Epithelial cell of prostate (primary cell): ENCODE data around the gene ACTA2.

Source experiments
- DNase-seq: peaks from one replicate; pipeline ENCODE4 v3.0.0-alpha.2; 2011; ENCODE audit warnings: low read depth, low spot score
- H3K27ac ChIP-seq: fragments of 450-650 bp; 2 replicates; pipeline ENCODE4 v1.5.1; 2017; ENCODE audit warnings: mild to moderate bottlenecking

The ACTA2 gene

DNA sequence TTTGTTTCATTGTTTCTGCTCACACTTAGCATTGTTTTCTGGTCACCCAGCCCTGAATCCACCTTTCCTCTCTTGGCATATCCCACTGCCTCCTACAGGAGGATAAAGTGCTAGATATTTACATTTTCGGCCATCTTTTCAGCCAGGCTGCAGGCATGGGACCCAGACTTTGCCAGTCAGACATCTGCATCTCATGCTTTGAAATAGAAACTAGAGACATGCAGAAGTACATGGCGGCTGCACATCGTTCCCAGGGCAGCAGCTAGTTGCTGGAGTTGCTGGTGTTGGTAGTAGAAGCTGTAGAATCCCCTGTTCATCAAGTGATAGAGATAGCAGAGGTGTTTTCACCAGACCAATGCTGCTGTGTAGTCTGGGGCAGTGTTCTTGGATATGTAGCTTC lies 53.8 kb downstream of the ACTA2 start:
- H3K27ac ChIP-seq, result no peak overlapping the region
- no peak for DNase-seq

DNA sequence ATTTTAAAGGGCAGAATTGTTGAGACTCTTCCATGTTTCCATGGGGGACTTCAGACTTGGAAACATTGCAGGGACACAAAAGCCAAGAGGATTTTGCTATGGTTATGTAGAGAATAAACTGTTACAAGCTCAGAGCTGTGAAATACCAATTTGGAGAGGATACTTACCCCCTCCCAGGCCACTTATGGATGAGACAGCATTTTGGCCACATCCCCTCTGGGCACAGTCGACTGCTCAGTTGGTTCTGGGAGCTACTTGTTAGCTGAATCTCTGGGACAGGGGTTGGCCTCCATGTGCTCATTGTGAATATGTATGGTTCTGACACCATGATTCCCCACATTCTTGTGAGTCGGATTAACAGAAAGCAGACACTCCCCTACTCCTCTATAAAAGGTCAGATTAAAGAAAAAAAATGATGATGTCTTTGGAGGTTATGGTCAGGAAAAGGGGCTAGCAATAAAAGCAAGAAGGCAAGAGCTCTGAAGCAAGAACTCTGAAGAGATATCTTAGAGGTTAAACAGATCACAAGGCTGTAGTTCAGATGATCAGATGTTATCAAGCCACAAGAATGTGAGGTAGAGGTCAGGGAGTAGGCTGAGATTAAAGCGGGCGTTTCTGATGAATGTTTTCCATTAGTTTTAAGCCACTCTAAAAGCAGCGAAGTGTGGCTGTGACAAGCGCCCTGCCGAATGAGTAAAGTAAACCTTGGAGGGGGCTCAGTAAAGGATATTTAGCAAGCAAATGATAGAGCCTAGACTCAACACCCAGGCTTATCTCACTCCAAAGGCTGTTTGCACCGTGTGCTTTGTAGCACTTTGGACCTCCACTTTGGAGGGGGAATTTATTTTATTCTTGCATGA lies 55.3 kb downstream of the ACTA2 start:
- no peak overlapping the region for H3K27ac ChIP-seq
- no peak for DNase-seq

DNA sequence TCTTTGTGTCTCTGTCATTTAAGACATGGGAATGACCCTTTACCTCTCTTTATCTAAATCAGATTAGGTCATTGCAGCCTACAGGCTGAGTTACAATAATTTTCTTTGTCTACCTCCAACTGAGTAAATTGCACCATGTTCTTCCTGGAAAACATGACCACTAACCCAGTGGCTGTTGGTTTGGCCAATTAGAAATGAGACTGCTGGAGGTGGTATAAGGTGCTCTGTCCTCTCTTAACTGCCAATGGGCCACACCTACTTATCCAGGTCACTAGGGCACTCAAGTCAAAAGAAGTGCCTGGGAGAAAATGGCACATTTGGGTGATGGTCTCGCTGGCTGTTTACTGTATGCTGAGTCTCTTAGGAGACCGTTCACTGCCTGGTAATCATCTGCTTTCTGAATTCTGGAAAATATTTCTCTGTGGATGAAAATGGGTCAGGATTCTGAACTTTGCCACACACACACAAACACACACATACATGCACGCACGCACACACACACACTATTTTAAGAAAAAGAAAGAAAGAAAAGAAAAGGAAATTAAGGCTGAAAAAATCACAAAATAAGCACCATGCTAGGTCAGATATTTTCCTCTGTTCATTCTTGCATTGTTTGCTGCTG lies 56.1 kb downstream of the ACTA2 start:
- no peak for DNase-seq
- H3K27ac ChIP-seq, result no peak overlapping the region

DNA sequence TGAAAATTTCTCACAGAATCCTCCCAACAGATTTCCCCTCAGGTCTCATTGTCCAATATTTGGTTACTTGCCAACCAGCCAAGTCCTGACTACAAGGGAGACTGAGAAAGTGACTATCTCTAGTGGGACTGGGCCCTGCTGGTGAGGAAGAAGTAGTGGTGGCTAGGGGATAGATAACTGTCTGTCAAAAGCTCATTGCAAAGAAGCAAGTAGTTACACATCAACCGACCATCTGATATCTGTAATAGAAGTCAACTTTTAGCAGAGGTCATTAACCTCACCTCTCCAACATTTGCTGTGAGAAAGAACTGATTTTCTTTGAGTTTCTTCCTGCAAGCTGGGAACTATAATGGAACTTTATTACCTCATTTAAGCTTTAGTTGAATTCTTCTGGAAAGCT lies 57.3 kb downstream of the ACTA2 start:
- no peak for DNase-seq
- H3K27ac ChIP-seq, result no peak overlapping the region

DNA sequence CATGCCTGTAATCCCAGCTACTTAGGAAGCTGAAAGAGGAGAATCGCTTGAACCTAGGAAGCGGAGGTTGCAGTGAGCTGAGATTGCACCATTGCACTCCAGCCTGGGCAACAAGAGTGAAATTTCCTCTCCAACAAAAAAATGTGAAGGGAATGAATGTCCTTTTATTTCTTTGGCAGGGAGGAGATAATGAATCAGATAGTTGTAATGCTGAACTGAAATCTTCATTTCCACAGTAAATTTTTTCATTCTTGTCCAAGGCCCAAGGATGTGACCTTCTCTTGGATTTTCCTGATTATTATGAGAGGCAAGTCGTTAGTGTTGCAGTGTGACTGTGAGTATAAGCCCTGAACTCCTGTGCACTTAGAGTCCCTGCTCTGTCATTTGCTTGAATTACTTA lies 59.0 kb downstream of the ACTA2 start:
- no peak overlapping the region for H3K27ac ChIP-seq
- no peak for DNase-seq

DNA sequence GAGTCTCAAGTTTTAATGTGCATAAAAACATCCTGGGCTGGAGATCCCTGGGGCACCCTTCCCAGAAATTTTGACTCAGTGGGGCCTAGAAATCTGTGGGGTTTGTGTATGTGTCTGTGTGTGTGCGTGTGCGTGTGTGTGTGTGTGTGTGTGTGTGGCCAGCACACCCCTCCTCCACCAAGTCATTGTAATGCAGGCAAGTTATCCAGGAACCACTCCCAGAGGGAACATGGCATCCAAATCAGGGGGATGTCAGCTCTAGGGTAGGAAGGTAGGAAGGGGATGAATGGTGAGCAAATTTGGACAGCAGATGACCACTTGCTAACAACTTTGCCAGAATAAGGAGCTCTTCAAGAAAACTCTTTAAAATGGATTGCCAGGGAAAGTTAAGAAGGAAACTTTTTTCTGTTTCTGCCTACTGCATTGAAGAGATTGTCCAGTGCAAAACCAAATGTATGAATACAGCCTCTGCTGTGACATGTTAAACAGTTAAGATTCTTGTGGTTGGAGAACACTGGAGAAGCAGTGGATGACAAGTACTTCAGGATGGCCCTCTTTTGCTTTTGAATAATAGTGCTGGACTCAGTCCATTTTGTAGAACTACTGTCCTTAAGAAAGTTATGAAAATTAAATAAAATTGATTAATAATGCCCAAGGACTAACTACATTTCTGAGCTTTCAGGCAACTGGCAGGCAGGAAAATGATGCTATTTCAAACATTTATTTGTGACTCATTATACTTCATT lies 60.2 kb downstream of the ACTA2 start:
- no peak overlapping the region for H3K27ac ChIP-seq
- DNase-seq, result no peak

DNA sequence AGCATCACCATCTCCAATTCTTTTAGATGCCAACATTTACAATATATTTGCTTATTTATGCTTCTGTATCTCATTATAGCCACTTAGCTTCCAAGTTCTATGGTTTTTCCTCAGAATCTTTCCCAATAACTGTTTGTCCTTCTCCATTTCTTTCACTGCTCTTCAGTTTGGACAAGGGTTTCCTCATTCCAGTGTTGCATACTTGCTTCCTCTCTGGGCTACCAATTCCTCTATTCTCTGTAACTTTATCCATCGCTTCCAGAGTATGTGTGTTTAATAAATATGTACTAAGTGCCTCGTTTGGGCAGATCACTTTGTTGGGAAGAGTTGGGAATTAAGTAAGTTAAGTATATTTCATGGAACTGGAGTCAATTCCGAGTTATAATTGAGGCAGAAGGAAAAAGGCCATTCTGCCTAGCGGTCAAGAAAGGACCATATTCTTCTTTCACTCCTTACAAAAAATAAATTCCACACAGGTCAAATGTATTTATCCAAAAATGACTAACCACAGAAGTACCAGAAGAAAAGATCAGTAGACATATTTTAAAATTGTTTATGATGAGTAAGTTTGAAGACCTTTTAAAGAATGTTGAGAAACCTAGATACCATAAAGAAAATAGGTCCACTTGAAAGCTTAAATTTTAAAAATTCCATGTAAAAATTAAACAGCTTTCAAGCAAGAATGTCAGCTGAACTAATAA lies 61.7 kb downstream of the ACTA2 start:
- DNase-seq, result no peak
- H3K27ac ChIP-seq, result no peak overlapping the region

DNA sequence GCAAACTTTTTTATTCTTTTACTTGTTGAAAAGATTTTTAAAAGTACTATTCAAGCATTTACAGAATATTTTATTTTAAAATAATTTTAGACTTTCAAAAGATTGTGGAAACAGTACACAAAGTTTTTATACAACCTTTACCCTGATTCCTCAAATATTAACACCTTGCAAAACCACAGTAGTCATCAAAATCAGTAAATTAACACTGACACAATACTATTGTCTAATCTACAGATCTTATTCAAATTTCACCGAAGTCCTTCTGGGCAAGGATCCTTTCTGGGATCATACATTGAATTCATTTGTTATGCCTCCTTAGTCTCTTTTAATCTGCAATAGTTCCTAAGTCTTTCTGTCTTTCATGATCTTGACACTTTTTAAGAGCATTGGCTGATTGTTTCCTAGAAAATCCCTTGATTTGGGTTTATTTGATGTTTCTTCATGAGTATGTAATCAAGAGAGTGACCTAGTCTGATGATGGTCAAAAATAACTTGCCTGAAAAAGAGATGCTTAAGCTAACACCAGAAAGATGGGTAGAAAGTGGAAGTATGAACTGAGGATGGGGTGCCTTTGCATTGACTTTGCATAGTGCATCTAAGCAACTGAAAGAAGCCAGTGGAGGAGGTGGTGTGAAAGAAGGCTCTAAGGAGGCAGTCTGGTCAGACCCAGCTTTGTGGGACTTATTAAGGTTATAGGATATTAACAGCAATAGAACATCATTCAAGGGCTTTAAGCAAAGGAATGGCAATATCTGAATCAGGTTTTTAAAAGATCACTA lies 62.8 kb downstream of the ACTA2 start:
- no peak for DNase-seq

DNA sequence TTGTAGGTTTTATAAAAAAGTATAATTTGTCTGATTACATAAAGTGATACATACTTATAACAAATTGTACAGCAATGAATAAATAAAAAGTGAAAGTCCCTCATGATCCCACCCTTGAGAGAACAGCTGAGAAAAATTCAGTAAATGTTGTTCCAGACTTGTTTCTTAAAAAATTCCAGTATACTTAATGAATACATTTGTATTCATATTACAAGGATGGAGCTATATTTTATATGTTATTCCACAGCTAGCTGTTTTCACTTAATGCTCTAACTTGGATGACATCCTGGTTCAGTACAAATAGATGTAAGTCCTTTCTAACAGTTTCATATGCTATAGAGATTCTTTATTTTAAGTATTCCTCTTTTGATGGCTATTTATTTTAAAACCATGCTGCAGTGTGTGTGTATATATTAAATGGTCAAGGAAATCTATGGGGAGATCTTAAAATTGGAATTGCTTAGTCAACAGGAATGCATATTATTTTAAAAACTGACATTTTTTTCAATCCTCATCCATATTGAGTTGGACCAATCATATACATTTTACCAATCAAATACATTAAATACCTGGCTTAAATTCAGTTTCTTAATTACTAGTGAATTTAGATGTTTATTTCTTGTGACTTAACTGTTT lies 63.6 kb downstream of the ACTA2 start:
- DNase-seq, result no peak
- H3K27ac ChIP-seq, result no peak overlapping the region

More for the DNA sequence above, 62.8 kb downstream of the ACTA2 start:
- H3K27ac ChIP-seq, result no peak overlapping the region

DNA sequence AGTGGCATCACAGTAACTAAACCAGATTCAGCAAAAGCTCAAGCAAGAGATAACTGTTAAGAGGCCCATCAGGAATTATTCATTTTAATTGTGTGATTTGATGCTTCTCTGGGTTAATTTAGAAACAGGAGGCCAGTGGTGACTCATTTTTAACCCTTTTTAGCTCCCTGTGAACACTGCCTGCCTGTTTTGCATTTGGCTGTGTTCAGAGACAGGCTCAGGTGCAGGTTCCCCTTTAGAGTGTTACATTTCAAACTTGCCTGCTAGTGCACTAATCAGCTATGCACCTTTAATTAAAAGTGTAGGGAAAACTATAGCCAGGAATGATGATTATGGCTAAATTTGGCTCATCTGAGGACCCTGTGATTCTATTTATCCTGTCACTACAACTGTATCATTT lies 66.0 kb downstream of the ACTA2 start:
- H3K27ac ChIP-seq, result no peak overlapping the region
- DNase-seq, result no peak
